ENCODE results near the gene COMTD1.

Gene COMTD1

GRCh38 chr10:75263806-75264205 lies 28.0 kb upstream of the COMTD1 start:
- no peaks in the 10 kb centered on the region; the same call in 1 of the 2 replicates for H3K9me3 ChIP-seq
- TF ChIP-seq CTCF (IDR thresholded peaks at IDR 0.05; ENCODE audit: low read depth, low read length) = no peak
- no peaks in the 10 kb centered on the region for H3K36me3 ChIP-seq
- H3K4me3 ChIP-seq (ENCODE audit: low read depth, low read length) = no peak overlapping the region
- H3K4me1 ChIP-seq = 0 out of 2 replicates have a peak, but pooled peaks cover 4% of the 10 kb centered on the region
- no peaks in the 10 kb centered on the region for H3K27me3 ChIP-seq
- no peak for DNase-seq

- Histone ChIP-seq H3K36me3 (no peaks in the 10 kb centered on the region), H3K4me1 (0 out of 2 replicates have a peak, but pooled peaks cover 4% of the 10 kb centered on the region), H3K4me3 (ENCODE audit: low read depth, low read length) (peak overlapping the region; percentile 22), H3K9me3 (no peaks in the 10 kb centered on the region; the same call in 1 of the 2 replicates), H3K27me3 (no peaks in the 10 kb centered on the region)
- no peak for TF ChIP-seq CTCF (IDR thresholded peaks at IDR 0.05; ENCODE audit: low read depth, low read length)
- DNase-seq = peak; percentile 56
These were observed 26.3 kb upstream of the COMTD1 start for GRCh38 chr10:75261813-75262705.

DNA sequence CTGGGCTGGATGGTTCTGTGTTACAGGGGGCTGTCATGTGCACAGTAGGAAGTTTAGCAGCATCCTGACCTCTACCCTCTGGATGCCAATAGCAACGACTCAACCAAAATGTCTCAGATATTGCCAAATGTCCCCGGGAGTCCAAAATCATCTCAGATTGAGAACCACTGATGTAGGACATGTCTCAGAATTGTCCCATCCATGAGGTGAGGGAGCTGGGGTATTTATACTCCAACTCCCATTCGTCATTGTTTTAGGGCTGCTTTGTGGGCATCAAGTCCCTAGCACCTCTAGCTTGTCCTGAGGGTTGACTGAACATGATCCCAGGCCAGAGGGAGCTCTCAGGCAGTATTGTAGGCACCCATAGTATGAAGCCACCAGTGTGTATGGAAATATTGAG lies 25.2 kb upstream of the COMTD1 start:
- no peaks in the 10 kb centered on the region for H3K36me3 ChIP-seq
- no peaks in the 10 kb centered on the region for H3K27me3 ChIP-seq
- H3K9me3 ChIP-seq = no peaks in the 10 kb centered on the region; the same call in 1 of the 2 replicates
- DNase-seq = no peak
- H3K4me3 ChIP-seq (ENCODE audit: low read depth, low read length) = no peak overlapping the region
- H3K4me1 ChIP-seq = 0 out of 2 replicates have a peak, but pooled peaks cover 4% of the 10 kb centered on the region
- no peak for TF ChIP-seq CTCF (IDR thresholded peaks at IDR 0.05; ENCODE audit: low read depth, low read length)

GRCh38 chr10:75254739-75255138 lies 19.0 kb upstream of the COMTD1 start:
- no peaks in the 10 kb centered on the region for H3K36me3 ChIP-seq
- DNase-seq = no peak
- TF ChIP-seq CTCF (IDR thresholded peaks at IDR 0.05; ENCODE audit: low read depth, low read length) = no peak
- H3K27me3 ChIP-seq = no peaks in the 10 kb centered on the region
- no peak overlapping the region for H3K4me3 ChIP-seq (ENCODE audit: low read depth, low read length)
- no peaks in the 10 kb centered on the region for H3K9me3 ChIP-seq
- H3K4me1 ChIP-seq = no peaks in the 10 kb centered on the region

DNA sequence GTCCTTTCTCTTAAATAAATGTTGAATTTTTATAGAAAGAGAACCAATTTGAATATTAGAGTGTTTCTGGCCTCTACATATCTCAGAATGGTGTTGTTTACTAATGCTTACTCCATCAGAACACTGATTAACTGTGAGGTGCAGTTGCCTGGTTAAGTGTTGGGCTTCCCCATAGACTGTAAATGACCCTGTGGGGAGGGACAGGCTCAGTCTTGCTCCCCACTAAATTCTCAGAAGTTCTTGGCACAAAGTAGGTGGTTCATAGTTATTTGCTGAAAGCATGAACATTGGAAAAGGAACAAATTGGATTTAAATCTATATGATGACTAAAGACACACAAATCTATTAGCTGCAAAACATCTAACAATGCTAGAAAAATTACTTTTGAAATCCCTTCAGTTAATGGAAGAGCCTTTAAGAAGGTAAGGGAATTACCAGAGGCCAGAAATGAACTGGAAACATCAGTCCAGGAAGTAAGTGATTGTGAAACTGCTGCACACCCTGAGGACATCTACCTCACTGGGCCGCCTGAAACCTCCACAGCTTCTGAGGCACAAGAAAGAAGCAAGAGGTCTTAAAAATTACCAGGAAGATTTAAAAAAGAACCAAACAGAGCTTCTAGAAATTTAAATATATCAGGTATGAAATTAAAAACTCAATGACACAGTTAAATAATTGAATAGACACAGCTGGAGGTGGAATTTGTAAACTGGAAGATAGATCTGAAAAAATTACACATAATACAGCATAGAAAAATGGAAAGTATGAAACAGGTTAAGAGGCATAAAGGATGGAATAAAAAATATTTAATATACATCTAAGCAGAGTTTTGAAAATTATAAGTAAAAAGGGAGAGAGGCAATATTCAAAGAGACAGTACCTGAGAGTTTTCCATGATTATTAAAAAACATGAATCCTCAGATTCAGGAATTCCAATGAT lies 17.8 kb upstream of the COMTD1 start:
- no peaks in the 10 kb centered on the region for H3K9me3 ChIP-seq
- TF ChIP-seq CTCF (IDR thresholded peaks at IDR 0.05; ENCODE audit: low read depth, low read length) = no peak
- H3K4me3 ChIP-seq (ENCODE audit: low read depth, low read length) = no peak overlapping the region
- H3K4me1 ChIP-seq = no peaks in the 10 kb centered on the region
- no peaks in the 10 kb centered on the region for H3K36me3 ChIP-seq
- DNase-seq = no peak
- no peaks in the 10 kb centered on the region for H3K27me3 ChIP-seq

All from BE2C (cell line).